RKO (cell line): ENCODE measurements around the gene CD1B.
"Not testable (repeated sequence)": the region's sequence is repeated elsewhere in the genome, so short reads cannot be mapped to it uniquely, and the experiment has no call there.

ENCODE experiments used
- DNase-seq: peaks from one replicate; pipeline ENCODE4 v3.0.0-alpha.2; 2016; ENCODE audit warnings: low spot score

The CD1B gene

DNA sequence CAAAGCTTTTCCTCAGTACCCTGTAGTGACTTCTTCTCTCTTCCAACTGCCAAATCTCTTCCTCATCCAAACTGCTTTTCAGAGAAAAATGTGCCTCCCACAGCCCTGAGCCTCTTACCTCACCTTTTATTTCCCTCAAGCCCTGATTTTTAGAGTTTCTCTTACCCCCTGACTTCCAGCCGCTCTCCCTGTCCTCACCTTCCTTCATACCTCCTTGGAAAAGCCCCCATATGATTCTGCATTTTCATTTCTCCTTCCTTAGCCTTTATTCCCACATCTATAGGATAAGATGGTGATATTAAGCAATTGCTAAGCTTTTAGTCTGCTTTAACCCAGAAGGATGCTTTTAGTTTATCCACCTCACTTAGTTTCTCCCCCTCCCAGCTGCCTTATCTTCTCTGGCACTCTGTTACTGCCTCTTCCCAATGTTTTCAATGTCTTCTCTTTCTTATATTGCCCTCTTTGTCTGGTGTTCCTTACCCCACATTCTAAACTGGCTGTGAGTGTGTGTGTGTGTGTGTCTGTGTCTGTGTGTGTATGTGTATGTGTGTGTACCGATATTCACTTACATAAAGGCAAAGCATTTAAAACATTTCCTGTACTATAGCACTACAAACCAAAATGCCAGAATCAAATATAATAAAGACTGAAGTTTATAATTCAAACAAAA lies at the start of gene CD1B:
TSS of gene CD1B (minus strand) at position 51 of the 670 bp plus-strand sequence. CDS start 108 bp downstream, outside the sequence.
- DNase-seq = no peak

DNA sequence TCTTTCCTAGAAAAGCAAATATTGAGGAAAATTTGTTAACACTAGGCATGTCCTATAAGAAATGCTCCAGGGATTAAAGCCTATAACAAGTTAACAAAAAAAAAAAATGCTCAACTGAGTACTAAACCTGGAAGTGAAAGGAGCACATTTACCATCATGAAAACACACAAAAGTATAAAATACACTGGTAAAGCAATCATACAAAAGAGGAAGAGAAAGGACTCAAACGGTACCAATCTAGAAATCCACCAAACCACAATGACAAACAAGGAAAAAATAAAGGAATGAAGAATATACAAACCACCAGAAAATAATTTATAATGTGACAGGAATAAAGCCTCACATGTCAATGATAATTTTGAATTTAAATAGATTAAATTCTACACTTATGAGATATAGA lies 43.5 kb upstream of the CD1B start:
- no peak for DNase-seq

DNA sequence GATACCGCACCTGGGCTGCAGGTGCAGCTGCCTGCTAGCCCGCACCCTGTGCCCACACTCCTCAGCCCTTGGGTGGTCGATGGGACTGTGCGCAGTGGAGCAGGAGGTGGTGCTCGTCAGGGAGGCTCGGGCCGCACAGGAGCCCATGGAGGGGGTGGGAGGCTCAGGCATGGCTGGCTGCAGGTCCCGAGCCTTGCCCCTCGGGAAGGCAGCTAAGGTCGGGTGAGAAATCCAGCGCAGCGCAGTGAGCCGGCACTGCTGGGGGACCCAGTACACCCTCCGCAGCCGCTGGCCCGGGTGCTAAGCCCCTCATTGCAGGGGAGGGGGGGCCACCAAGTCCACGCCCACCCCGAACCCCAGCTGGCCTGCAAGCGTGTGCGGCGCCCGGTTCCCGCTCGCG lies 42.8 kb upstream of the CD1B start:
- not testable (repeated sequence) for DNase-seq

DNA sequence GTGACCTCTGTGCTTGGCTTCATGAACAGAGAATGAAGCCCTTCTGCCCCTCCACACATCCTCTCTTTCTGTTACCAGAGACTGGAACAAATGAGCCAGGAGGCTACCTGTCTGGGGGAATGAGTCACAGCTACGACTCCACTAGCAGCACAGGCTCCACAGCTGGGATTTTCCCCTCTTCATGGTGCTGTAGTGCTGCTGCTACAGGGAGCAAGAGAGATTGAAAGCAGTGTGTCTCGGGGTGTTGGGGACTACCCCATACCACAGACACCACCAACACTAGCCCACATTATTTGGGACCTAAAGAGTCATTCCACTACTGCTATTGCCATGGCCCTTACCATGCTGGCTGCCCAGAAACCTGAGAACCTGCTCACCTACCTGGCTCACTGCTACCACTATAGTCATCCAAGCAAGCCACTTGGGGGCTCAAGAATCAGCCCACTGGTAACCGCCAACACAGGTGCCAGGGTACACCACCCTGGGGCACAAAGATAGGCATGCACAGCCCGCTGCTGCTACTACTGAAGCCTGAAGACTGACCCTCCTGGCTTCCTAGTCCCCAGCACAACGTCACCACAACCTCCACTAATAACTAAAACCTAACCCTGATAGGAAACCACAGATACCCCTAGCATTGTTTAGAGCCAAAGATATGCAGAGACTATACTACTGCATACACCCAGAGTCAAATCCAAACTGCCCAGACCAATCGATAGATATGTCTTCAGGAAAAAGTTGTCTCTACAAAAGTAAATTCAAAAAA lies 40.0 kb upstream of the CD1B start:
- no peak for DNase-seq

DNA sequence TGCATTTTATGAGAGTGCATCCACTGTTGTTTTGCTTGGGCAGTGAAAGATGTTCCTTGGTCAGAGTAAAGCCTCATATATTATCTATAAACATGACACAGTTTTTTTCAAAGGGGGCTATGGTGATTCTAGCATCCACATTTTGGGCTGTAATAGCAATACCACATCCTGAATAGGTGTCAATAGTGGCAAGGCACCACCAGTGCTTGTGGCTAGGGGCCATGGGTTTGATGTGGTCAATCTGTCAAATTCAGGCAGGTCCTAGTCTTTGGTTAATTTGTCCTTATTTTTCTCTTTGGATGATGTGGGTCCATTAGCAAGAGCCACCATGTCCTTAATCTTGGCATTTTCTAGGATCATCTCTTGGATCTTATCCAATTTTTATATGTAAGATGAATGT lies 35.5 kb upstream of the CD1B start:
- DNase-seq = no peak

DNA sequence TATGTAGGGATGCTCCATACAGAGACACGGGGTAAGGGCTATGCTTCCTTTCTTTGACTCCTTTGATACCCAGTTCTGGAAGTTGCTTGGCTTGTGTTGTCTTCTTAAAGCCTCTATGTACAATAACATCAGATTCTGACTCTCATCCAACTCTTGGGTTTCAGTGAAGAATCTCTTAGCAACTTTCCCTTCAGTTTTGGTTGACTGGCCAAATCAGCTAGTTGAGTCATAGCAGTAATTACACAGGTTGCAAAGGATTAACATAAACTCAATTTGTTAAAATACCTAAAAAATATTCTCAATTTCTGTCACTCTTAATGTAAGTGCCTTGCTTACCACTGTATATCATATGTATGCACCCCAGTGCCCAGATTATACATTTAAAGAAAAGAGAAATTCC lies 31.6 kb upstream of the CD1B start:
- DNase-seq = no peak

DNA sequence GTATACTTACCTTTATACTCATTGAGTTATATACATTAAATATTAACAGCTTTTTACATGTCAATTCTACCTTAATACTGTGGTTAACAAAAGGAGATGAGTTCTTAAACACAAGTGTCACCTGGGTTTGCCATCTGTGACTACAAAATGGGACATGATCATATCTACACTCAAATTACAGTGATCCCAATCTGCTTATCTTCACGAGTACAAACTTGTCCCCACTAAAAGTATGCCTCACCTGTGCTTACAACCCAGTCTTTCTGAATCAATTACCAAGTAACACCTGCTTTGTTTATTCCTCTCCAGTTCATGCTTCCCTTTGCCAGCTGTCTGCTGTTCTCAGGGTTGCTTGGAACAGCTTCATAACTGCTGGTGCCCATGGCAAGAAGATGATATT lies 31.2 kb upstream of the CD1B start:
- no peak for DNase-seq

DNA sequence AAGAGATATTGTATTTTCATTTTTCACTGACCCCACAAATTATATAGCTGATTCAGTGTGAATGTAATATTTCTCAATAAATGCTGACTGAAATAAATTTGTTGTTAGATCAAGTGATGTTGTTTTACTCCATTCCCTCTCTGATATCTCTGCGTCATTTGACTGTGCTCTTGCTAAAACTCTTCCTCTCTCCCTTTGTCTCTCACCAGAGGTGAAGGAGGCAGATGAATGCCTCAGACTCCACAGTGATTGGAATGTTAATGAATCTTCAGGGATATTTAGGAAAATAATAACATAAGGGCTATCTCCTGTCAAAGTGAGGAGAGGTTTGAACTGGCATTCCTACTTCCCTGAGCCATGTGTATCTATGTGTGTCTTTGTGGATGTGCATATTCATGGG lies 26.1 kb upstream of the CD1B start:
- DNase-seq = no peak

DNA sequence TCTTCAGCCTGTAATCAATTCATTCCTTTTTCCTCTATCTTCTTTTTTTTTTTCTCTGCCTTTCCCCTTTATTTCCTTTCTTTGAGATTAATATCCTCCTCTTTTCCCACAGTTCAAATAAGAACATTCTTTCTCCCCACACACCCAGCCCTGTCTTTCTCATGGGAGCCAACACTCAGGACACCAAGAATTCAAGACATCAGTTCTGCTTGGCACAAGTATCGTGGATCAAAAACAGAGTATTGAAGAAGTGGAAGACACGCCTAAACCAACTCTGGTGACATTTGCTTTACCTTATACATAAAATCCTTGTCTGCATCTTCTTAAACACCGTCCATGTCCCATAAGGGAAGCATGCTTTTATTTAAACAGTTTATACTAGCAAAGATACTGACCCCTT lies 25.3 kb upstream of the CD1B start:
- no peak for DNase-seq

DNA sequence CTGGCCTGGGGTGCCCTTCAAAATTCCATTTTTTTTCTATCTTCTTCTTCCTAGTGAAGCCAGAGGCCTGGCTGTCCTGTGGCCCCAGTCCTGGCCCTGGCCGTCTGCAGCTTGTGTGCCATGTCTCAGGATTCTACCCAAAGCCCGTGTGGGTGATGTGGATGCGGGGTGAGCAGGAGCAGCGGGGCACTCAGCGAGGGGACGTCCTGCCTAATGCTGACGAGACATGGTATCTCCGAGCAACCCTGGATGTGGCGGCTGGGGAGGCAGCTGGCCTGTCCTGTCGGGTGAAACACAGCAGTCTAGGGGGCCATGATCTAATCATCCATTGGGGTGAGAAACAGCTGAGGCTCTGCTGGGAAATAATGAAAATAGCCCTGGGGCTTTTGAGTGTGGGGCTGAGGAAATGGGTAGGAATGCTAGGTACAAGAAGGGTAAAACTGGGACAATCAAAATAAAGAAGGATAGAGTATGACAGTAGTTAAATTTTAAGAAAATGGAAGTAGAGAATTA lies 24.5 kb upstream of the CD1B start:
- DNase-seq = no peak

DNA sequence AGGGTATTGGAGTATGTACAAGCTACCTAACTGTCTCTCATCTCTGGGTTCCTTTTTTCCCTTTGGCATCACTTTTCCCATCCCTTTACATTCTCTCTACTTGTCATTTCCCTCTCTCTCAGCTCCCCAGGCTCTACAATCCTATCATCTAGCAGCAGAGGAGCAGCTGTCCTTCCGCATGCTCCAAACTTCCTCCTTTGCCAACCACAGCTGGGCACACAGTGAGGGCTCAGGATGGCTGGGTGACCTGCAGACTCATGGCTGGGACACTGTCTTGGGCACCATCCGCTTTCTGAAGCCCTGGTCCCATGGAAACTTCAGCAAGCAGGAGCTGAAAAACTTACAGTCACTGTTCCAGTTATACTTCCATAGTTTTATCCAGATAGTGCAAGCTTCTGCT lies 22.9 kb upstream of the CD1B start:
- no peak for DNase-seq

DNA sequence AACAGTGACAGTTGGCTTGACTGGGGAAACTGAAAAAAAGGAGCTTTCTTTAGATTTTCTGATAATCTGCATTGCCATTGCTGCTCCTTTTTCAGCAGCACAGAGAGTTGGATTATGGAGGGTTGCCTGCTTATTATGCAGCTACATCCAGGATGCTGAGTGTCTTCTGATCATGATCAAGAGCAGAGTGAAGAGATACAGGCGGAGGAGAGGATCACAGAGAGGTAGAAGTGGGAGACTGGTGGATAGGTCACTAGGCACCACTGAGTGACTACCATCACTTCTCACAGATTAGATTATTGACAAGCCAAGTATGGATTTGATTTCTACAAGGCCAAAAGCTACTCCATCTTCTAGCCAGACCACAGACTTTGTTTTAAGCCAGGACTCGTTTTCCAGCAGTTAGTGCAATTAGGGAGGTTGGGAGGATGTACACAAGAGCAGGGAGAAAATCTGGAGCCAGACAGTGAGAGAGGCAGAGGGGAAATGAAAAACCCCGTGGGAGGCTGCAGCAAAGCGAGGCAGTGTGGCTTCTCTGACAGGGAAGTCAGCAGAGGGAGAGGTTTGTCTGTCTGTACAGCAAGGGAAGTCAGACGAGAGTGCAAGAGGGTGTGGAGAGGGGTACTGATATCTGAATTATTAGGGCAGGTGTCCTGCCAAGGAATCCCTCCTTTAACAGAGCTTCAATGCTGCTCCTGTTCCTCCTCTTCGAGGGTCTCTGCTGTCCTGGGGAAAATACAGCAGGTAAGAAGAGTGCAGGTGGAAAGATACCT lies 22.2 kb upstream of the CD1B start, which contains the start of gene CD1E:
TSS of gene CD1E (plus strand) at position 592 of the 773 bp plus-strand sequence. CDS start at position 687, 95 bp downstream.
- DNase-seq = no peak

DNA sequence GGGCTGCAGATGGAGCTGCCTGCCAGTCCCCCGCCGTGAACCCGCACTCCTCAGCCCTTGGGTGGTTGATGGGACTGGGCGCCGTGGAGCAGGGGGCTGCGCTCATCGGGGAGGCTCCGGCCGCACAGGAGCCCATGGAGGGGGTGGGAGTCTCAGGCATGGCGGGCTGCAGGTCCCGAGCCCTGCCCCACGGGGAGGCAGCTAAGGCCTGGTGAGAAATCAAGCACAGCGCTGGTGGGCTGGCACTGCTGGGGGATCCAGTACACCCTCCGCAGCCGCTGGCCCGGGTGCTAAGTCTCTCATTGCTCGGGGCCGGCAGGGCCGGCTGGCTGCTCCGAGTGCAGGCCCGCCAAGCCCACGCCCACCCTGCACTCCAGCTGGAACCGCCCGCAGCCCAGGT lies 17.6 kb upstream of the CD1B start:
- DNase-seq = not testable (repeated sequence)

DNA sequence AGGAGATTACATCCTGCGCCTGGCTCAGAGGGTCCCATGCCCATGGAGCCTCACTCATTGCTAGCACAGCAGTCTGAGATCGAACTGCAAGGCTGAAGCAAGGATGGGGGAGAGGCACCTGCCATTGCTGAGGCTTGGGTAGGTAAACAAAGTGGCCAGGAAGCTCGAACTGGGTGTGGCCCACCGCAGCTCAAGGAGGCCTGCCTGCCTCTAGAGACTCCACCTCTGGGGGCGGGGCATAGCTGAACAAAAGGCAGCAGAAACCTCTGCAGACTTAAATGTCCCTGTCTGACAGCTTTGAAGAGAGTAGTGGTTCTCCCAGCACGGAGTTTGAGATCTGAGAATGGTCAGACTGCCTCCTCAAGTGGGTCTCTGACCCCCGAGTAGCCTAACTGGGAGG lies 5.1 kb upstream of the CD1B start:
- DNase-seq = not testable (repeated sequence)

DNA sequence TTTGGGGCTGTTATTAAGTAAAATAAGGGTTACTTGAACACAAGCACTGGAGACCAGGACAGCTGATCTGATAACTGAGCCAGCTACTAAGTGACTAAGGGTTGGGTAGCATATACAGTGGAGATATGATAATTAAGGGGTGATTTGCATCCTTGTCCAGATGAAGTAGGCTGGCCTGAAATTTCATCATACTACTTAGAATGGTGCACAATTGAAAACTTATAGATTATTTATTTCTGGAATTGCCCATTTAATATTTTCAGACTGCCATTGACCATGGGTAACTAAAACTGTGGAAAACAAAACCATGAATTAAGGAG lies 3.8 kb upstream of the CD1B start:
- no peak for DNase-seq

DNA sequence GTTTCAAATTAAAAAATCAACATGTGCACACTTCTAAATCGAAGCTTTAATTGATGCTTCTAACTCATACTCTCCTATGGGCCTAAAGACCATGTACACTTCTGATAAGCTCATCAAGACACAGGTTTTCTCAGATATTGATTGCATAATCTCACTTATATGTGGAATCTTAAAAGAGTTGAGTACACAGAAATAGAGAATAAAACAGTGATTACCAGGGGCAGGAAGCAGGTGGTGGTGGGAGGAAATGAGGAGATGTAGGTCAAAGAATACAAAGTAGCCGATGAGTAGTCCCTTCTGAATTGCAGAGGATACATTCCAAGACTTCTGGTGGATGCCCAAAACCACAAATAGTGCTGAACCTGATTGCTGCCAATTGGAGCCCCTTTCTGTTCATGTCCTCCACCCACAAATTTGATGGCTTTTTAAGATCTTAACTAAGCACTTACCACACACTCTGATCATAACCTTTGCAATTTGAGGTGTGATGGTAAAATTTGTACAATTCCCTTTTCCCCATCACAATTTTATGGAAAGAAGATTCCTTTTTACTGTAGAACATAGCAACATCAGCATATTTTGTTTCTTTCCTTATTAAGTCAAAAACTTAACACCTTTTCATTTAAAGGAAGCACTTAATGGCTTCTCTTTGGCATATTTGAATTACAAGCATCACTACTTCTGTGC lies 3.3 kb upstream of the CD1B start:
- DNase-seq = no peak

DNA sequence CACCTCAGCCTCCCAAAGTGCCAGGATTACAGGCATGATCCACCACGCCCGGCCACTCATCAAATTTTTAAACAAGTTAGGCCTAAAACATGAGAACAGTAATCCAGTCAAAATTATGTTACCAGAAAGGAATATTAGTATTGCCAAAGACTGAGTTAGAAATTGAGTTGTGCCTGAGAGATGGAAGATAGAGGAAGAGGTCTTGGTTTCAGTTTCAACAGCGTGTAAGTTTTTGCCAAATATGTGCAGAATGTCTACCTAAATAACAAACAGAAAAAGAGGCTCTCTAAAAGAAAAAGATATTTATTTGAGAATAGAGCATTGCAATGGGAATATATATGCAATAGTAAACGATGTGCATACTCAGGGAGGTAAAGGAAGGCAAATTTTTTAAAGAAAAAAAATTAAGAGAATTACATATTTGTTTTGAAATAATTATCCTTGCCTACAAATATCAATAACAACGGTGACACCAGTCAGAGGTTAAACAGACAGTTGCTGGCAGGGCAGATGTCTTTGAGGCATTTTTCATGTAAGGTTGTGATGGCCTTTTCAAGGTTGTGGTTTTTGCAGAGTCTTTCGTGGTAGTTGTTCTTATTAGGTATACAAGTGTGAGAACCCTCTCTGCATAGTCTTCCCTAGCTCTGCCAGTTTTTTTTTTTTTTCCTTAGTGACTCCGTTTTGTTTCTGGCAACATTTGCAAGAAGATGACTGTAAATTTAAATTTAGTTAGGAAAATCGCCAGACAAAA lies 2.2 kb upstream of the CD1B start:
- no peak for DNase-seq

DNA sequence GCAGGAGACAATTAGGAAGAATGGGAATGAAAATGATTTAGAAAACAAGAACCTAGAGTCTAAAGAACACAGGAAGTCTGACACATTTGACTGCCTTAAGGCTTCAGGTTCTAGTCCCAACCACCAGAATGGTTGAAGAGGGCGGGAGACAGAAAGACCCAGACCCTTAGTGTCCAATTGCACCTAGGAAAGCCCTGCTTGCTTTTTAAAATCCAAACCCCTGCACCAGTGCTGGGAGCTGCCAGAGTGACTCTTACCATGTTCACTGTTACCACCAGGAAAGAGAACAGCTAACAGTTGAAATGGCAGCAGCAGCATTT lies 265 bp downstream of the CD1B start:
- no peak for DNase-seq

DNA sequence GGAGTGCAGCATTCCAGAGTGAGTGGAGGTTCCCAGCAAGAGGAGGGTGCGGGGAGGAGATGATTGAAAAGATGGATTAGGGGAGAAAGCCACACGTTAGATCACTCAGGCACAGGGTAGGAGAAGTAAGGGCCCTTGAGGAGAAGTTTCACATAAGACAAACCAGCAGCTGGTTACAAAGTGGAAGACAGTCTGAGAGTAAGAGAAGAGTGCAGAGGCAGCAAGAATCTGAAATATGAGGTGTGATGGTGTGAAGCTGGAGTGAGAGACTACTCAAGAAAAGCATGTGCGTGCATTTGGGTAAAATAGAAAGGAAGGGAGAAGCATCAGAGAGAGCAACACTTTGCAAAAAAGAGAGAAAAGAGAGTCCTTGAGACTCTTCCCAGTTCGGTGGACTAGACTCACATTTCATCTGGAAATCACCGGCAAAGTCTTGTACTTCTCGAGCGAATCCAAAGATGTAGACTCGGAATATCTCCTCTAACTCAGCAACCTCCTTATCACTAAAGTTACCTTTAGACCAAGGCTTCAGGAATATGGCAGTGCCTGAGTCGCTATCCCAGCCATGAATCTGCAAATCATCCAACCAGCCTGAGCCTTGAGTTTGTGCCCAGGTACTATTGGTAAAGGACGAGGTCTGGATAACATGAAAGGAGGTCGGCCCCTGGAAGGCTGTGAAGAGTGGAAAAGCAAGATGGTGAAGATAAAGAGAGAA lies 783 bp downstream of the CD1B start:
- no peak for DNase-seq

DNA sequence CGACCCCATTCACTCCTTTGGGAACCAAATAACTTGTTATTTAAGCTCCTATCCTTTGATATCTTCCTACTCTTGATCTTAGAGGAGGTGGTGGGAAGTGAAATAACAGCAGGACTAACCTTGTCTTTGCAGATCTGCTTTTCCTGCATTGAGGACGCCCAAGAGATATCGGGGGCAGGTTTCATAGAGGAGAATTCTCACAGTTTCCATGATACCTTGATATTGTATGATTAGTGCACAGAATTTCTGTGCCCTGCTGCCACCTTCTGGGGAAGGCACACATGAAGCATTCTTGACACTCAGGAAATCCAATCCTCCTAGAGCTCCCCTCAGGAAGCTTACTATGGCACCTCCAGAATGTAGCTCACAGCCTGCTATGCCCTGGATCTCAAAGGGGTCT lies 1.6 kb downstream of the CD1B start:
- DNase-seq = peak; percentile 37

DNA sequence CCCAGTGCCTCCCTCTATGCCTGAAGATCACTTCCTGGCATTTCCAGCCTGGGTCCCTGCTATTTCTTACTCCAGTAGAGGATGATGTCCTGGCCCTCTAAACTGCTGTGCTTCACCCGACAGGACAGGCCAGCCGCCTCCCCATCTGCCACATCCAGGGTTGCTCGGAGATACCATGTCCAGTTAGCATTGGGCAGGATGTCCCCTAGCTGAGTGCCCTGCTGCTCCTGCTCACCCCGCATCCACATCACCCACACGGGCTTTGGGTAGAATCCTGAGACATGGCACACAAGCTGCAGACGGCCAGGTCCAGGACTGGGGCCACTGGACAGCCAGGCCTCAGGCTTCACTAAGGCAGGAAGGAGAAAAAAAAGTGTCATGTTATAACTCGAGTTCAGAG lies 2.0 kb downstream of the CD1B start:
- DNase-seq = no peak
